HEK293 (cell line): ENCODE data around the gene COL11A2.

Source experiments
- SP2 ChIP-seq: fragments of 450-650 bp; formaldehyde crosslinking; IDR thresholded peaks from 2 replicates; pipeline ENCODE4 v1.5.1; 2016; ENCODE audit warnings: missing biosample characterization, missing genetic modification characterization
- YY1 ChIP-seq: fragments of 450-650 bp; formaldehyde crosslinking; IDR thresholded peaks from 2 replicates; pipeline ENCODE4 v1.5.1; 2018; ENCODE audit warnings: missing biosample characterization, missing genetic modification characterization
- ZBTB20 ChIP-seq: fragments of 450-650 bp; formaldehyde crosslinking; IDR thresholded peaks from 2 replicates; pipeline ENCODE4 v1.5.1; 2016; ENCODE audit warnings: missing biosample characterization, missing genetic modification characterization
- ZNF280C ChIP-seq: fragments of 450-650 bp; formaldehyde crosslinking; IDR thresholded peaks from 2 replicates; pipeline ENCODE4 v1.5.1; 2016; ENCODE audit warnings: missing biosample characterization, missing genetic modification characterization

GRCh38 chr6:33206864-33207551, 14.7 kb upstream of the COL11A2 start:
- no peak for TF ChIP-seq YY1 (tag by site-specific recombination)
- TF ChIP-seq ZBTB20 (tag by site-specific recombination), result no peak
- TF ChIP-seq ZNF280C, result no peak
- no peak for TF ChIP-seq SP2 (tag by site-specific recombination)
